HUES48 (cell line): ENCODE results near the gene FBLN2.
"Not testable (repeated sequence)": the region's sequence is repeated elsewhere in the genome, so short reads cannot be mapped to it uniquely, and the experiment has no call there.

ENCODE experiments used
- H3K27ac ChIP-seq: one replicate; pipeline ENCODE4 v1.7.0; 2013; ENCODE audit warnings: low read depth, low read length, inconsistent platforms
- H3K27me3 ChIP-seq: 2 replicates; pipeline ENCODE4 v1.6.1; 2013; ENCODE audit warnings: mild to moderate bottlenecking, low read length; ENCODE audit not compliant: control insufficient read depth, insufficient read depth
- H3K36me3 ChIP-seq: 2 replicates; pipeline ENCODE4 v1.6.1; 2013; ENCODE audit warnings: low read length; ENCODE audit not compliant: control insufficient read depth, insufficient read depth
- H3K4me1 ChIP-seq: 2 replicates; pipeline ENCODE4 v1.6.1; 2013; ENCODE audit warnings: mild to moderate bottlenecking, low read length; ENCODE audit not compliant: control insufficient read depth, insufficient read depth
- H3K4me3 ChIP-seq: 2 replicates; pipeline ENCODE4 v1.5.1; 2013; ENCODE audit warnings: mild to moderate bottlenecking, low read depth, low read length
- H3K9ac ChIP-seq: 2 replicates; pipeline ENCODE4 v1.6.1; 2013; ENCODE audit warnings: mild to moderate bottlenecking, low read depth, low read length, moderate library complexity
- H3K9me3 ChIP-seq: 2 replicates; pipeline ENCODE4 v1.6.1; 2013; ENCODE audit warnings: low read length; ENCODE audit not compliant: control insufficient read depth, insufficient read depth

Gene FBLN2

DNA sequence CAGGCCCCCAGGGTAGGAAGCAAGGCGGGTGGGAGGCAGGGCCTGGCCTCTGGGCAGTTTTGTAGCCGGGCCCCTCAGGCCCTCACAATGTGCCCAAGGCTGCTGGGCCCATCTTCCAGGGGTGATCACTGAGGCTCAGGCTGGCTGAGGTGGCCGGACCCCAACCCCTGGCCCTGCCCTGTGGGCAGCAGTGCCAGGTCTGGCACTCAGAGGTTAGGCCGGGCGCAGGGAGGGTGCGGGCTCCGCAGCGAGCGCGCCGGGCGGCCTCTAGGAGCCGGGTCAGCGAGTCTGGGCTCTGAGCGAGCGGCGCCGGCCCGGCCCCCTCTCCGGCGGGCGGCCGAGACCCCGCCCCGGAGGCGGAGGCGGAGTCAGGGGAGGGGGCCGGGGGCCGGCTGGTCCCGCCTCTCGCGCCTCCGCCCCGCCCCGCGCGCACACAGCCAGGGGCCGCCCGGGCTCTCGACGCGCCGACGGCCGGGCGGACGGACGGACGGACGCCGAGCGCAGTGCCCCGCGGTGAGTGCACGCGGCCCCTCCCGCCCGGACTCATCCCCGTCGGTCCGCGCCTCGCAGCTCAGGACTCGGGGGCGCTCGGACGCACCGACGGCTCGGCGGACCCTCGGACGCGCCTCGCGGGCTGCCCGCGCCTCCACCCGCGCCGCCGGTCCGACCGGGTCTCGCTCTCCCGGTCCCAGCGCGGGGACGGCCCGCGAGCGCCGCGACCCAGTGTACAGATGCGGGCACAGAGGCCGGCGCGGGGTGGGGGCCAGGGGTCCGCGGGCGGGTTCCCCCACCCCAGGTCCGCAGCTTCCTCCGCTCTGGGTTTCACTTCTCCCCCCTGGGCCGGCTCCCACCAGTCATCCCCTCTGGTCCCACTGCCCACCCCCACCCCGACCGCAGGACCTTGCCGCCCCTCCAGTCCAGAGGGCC, at the start of gene FBLN2:
FBLN2 (plus strand) TSS at position 430 of the 927 bp plus-strand sequence. CDS start 21,231 bp downstream, outside the sequence.
- no peak within 1 kb of the TSS; the same call in 1 of the 2 replicates for H3K9ac ChIP-seq
- H3K36me3 ChIP-seq, result no peaks in the 10 kb centered on the region
- H3K27me3 ChIP-seq, result peaks cover 20% of the 10 kb centered on the region
- no peaks in the 10 kb centered on the region for H3K9me3 ChIP-seq
- H3K27ac ChIP-seq, result no peak within 1 kb of the TSS
- H3K4me3 ChIP-seq, result peak within 1 kb of the TSS; percentile 60
- H3K4me1 ChIP-seq, result peaks cover 11% of the 10 kb centered on the region; the same call in 1 of the 2 replicates

DNA sequence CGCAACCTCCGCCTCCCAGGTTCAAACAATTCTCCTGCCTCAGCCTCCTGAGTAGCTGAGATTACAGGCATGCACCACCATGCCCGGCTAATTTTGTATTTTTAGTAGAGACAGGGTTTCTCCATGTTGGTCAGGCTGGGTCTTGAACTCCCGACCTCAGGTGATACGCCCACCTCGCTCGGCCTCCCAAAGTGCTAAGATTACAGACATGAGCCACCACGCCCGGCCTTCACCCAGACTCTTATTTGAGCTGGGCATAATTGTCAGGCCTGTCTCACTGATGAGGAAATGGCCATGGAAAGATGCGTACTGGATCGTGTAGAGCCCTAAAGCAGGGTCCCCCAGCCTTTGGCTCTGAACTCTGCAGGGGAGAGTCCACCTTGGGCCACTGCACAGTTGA, 49.7 kb upstream of the FBLN2 start:
- H3K27ac ChIP-seq, H3K4me1 ChIP-seq, H3K4me3 ChIP-seq, H3K27me3 ChIP-seq, H3K9ac ChIP-seq, H3K9me3 ChIP-seq, H3K36me3 ChIP-seq: not testable (repeated sequence)

DNA sequence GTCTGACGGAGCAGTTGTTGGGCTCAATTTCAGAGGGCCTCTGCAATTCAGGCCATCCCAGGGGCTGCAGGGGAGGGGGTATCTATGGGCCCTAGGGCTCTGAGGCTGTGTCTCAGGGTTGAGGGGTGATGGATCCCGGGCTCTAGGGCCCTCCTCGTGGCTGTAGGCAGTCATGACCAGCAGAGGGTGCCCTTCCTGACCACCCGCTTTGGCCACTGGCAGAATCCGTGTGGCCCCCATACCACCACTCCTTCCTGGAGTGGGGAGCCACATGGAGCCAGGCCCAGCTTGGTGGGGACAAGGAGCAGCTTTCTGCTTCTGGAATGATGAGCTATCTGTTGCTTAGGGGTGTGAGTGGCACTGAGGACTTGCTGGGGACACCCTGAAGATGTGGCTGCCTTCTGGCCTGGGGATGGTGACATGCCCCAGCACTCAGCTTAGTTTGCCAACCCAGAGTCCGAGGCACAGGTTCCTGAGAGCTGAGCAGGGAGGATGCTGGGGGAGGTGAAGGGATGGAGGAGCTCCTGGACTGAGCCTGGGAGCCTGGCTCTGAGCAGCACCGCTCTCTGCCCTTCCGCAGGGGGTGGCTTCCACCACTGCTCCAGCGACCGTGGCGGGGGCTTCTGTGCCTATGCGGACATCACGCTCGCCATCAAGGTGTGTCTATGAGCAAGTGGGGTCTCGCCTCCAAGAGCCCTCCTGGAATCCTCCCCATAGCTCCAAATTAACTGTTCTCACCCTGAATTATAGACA, 48.6 kb upstream of the FBLN2 start:
- Histone ChIP-seq H3K27me3 (no peaks in the 10 kb centered on the region), H3K9me3 (no peaks in the 10 kb centered on the region), H3K4me3 (no peak overlapping the region), H3K4me1 (peaks cover 6% of the 10 kb centered on the region; the same call in 1 of the 2 replicates), H3K27ac (no peak overlapping the region), H3K9ac (no peak overlapping the region), H3K36me3 (no peaks in the 10 kb centered on the region)

DNA sequence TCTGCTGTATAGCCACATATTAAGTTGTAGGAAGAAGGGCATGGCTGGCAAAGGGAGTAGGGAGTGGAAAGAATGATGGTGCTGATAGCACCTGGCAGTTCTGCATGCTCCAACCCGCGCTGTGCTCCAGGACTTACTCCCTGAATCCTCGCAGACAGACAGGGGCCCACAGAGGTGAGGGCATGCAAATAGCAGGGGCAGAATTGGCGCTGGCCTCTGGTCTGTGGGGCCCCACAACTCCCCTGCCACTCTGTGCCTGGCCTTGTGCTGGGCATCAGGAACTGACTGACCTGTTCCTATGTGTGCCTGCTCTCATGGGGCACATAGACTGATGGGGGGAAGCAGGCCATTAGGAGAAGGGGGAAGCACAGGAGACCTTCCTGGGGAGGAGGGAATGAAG, 47.9 kb upstream of the FBLN2 start:
- Histone ChIP-seq H3K9ac (no peak overlapping the region), H3K27me3 (no peaks in the 10 kb centered on the region), H3K27ac (no peak overlapping the region), H3K4me3 (no peak overlapping the region), H3K4me1 (peaks cover 6% of the 10 kb centered on the region; the same call in 1 of the 2 replicates), H3K9me3 (no peaks in the 10 kb centered on the region), H3K36me3 (no peaks in the 10 kb centered on the region)

DNA sequence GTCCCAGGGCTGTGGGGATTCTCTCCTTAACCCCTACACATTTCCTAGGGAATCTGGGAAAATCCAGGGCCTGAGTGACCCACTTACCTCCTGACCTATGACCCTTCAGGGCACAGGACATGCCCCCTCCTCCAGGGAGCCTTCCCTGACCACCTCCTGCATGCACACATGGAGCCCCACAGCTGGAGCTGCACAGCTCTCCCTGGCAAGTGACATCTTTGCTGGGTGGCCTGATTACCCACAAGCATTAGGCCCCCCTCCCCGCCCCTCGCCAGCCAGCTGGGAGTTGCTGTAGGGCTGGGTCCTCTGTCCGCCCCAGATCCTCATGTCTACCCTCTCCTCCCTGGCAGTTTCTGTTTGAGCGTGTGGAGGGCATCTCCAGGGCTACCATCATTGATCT, 47.4 kb upstream of the FBLN2 start:
- no peaks in the 10 kb centered on the region for H3K36me3 ChIP-seq
- no peak overlapping the region for H3K4me3 ChIP-seq
- H3K4me1 ChIP-seq, result peaks cover 4% of the 10 kb centered on the region; the same call in 1 of the 2 replicates
- H3K9me3 ChIP-seq, result no peaks in the 10 kb centered on the region
- no peak overlapping the region for H3K9ac ChIP-seq
- no peak overlapping the region for H3K27ac ChIP-seq
- no peaks in the 10 kb centered on the region for H3K27me3 ChIP-seq

DNA sequence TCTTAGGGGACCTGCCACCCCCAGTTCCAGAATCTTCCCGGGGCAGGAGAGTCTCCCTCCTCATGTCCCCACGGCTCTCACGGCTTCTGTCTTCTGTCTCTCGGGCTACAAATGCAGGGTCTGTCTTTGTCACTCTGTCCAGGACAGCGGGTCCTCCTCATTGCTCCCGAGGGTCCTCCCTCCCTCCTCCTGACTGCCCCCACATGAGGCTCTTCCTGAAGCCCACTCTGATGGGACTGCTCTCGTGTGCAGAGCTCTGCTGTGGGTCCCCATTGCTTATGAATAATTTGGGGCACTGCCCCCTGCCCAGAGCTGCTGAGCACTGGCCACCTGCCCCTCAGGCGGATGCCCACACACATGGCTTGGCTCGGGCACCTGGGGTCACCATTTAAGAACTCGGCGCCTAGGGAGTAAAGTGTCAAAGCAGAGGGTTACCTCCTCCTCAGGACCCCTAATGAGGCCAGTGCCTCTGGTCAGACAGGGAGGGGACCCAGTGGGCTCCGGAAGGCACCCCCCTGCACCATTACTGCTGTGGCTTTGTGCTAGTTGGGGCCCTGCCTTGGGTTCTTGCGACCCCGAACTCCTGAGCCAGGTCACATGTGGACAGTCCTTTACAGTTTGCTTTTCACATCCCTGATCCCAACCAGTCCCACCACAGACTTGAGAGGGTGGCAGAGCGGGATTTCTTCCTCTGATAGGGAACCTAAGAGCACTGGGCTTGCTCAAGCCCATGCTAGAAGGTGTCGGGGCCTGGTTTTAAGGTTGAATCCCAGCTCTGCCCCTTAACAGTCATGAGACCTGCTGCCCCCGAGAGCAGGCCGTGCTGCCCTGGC, 46.8 kb upstream of the FBLN2 start:
- no peak overlapping the region for H3K4me3 ChIP-seq
- no peak overlapping the region for H3K27ac ChIP-seq
- H3K27me3 ChIP-seq, result no peaks in the 10 kb centered on the region
- no peaks in the 10 kb centered on the region for H3K4me1 ChIP-seq
- no peak overlapping the region for H3K9ac ChIP-seq
- no peaks in the 10 kb centered on the region for H3K36me3 ChIP-seq
- no peaks in the 10 kb centered on the region for H3K9me3 ChIP-seq

DNA sequence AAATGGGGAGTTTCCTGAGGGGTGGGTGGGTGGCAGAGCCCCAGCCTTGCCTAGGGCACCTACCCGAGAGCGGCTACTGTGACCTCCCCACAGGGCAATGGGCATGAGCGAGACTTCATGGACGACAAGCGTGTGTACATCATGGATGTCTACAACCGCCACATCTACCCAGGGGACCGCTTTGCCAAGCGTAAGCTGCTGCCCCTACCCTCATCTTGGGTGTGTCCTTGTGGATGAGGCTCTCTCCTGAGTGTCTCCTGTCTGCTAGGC, 46.2 kb upstream of the FBLN2 start:
- Histone ChIP-seq H3K36me3 (no peaks in the 10 kb centered on the region), H3K27me3 (no peaks in the 10 kb centered on the region), H3K4me1 (no peaks in the 10 kb centered on the region), H3K9me3 (no peaks in the 10 kb centered on the region), H3K4me3 (no peak overlapping the region), H3K27ac (no peak overlapping the region), H3K9ac (no peak overlapping the region)

DNA sequence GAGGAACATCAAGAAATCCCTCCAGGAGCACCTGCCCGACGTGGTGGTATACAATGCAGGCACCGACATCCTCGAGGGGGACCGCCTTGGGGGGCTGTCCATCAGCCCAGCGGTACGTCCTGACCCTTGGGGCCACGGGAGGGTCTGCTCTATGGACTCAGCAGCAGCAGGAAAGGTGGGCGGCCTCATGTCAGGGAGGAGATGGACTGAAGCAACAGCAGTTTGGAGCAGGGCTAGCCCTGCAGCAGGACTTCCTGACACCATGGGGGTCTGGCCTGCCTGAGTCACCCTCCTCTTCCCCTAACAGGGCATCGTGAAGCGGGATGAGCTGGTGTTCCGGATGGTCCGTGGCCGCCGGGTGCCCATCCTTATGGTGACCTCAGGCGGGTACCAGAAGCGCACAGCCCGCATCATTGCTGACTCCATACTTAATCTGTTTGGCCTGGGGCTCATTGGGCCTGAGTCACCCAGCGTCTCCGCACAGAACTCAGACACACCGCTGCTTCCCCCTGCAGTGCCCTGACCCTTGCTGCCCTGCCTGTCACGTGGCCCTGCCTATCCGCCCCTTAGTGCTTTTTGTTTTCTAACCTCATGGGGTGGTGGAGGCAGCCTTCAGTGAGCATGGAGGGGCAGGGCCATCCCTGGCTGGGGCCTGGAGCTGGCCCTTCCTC, 44.6 kb upstream of the FBLN2 start:
- Histone ChIP-seq H3K9ac (no peak overlapping the region), H3K27me3 (no peaks in the 10 kb centered on the region), H3K27ac (no peak overlapping the region), H3K4me3 (no peak overlapping the region), H3K9me3 (no peaks in the 10 kb centered on the region), H3K4me1 (no peaks in the 10 kb centered on the region), H3K36me3 (no peaks in the 10 kb centered on the region)

DNA sequence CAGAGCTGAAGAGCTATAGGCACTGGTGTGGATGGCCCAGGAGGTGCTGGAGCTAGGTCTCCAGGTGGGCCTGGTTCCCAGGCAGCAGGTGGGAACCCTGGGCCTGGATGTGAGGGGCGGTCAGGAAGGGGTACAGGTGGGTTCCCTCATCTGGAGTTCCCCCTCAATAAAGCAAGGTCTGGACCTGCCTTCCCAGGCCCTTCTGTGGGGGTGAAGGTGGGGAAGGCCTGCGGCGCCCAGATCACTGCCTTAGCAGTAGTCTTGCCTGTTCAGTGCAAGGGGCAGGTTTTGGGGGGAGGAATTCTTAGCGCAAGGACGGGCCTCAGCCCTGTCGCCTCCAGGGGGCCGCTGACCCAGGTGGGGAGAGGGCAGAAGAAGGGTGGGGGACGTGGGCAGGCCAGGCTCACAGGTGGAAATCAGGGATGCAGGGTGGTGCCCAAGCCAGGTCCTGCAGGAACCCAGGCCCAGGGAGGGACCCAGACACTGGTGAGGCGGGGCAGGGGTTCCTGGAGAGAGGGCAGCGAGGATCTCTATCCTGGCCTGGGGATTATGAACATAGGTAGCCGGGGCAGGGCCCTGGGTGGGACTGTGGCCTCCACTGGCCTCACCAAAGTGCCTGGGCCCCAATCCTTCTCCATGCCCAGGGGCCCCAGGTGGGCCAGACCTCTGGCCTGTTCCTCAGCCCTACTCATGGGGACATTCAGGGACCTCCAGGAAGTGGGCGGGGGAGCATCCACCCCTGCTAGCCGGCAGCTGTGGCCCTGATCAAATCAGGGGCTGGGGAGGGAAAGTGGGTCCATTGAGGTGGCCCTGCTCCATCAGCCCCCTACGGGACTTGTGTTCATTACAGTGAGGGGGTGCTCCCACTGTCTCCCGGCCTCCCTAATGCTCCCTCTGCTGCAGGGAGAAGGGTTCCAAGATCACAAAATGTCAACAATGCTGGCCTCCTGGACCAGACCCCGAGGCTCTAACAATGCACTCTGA, 43.5 kb upstream of the FBLN2 start:
- Histone ChIP-seq H3K4me3 (no peak overlapping the region), H3K27me3 (no peaks in the 10 kb centered on the region), H3K4me1 (no peaks in the 10 kb centered on the region), H3K36me3 (no peaks in the 10 kb centered on the region), H3K9me3 (no peaks in the 10 kb centered on the region), H3K9ac (no peak overlapping the region), H3K27ac (no peak overlapping the region)
